Measurements from ENCODE around the gene ZNF177.

The ZNF177 gene

DNA sequence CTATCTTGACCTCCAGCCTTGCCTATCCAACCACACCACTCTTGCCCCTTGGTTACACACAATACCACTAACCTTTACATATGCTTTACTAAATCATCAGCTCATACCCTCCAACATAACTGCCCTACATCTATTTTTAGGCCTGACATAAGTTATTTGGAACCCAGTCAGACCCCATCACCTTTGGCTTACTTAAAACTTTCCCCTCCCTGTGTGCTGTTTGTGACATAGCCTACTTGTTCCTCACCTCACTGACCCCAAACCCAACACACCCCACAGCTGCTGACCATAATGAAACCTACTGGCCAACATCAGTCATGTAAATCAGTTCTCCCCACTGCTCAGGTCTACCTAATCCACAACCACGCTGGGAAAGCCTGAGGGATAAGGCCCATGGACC lies 67.6 kb downstream of the ZNF177 start:
- DNase-seq (ENCODE audit: low spot score), result no peak

- DNase-seq (ENCODE audit: low spot score), result peak; percentile 53
These were observed 68.7 kb downstream of the ZNF177 start for GRCh38 chr19:9431475-9431874.

Data from germinal center (tissue), 1 donor.